Mesendoderm (in vitro differentiated cells): ENCODE data around the gene HAPLN3. TPM values are rescaled to one million over a fixed set of nuclear protein-coding genes. Genes with fewer than 3 reads are reported as not detected.
"Not testable (repeated sequence)": the region's sequence is repeated elsewhere in the genome, so short reads cannot be mapped to it uniquely, and the experiment has no call there.

ENCODE experiments used
- DNase-seq: peaks from one replicate; pipeline ENCODE4 v3.0.0; 2013
- H2AK5ac ChIP-seq: 2 replicates; pipeline ENCODE4 v1.6.1; 2013; ENCODE audit warnings: low read length, inconsistent platforms
- H2BK120ac ChIP-seq: 2 replicates; pipeline ENCODE4 v1.6.1; 2013; ENCODE audit warnings: low read depth, mild to moderate bottlenecking, low read length, moderate library complexity, mixed read lengths
- H2BK15ac ChIP-seq: replicated peaks from 2 replicates; pipeline ENCODE4 v1.6.1; 2013; ENCODE audit warnings: low read depth, mild to moderate bottlenecking, moderate library complexity
- H2BK5ac ChIP-seq: 2 replicates; pipeline ENCODE4 v1.6.1; 2013; ENCODE audit warnings: low read length, inconsistent platforms
- H3K18ac ChIP-seq: 2 replicates; pipeline ENCODE4 v1.6.1; 2013; ENCODE audit warnings: mild to moderate bottlenecking, low read length, mixed read lengths
- H3K23ac ChIP-seq: one replicate; pipeline ENCODE4 v1.6.1; 2013; ENCODE audit warnings: low read length
- H3K27ac ChIP-seq: 2 replicates; pipeline ENCODE4 v1.5.1; 2013; ENCODE audit warnings: low read depth, mild to moderate bottlenecking, inconsistent platforms, low read length, moderate library complexity
- H3K27me3 ChIP-seq: 2 replicates; pipeline ENCODE4 v1.6.1; 2013; ENCODE audit warnings: low read length, control low read depth, mild to moderate bottlenecking, inconsistent platforms; ENCODE audit not compliant: insufficient read depth, poor library complexity
- H3K36me3 ChIP-seq: 2 replicates; pipeline ENCODE4 v1.6.1; 2013; ENCODE audit warnings: low read length, inconsistent platforms; ENCODE audit not compliant: control insufficient read depth, insufficient read depth
- H3K4ac ChIP-seq: one replicate; pipeline ENCODE4 v1.6.1; 2013; ENCODE audit warnings: low read depth, mild to moderate bottlenecking, low read length, moderate library complexity
- H3K4me1 ChIP-seq: 2 replicates; pipeline ENCODE4 v1.6.1; 2013; ENCODE audit warnings: low read depth, low read length, inconsistent platforms; ENCODE audit not compliant: control insufficient read depth
- H3K4me2 ChIP-seq: 2 replicates; pipeline ENCODE4 v1.6.1; 2013; ENCODE audit warnings: low read length
- H3K4me3 ChIP-seq: 2 replicates; pipeline ENCODE4 v1.5.1; 2013; ENCODE audit warnings: mild to moderate bottlenecking, low read length
- H3K56ac ChIP-seq: one replicate; pipeline ENCODE4 v1.6.1; 2013; ENCODE audit warnings: low read length
- H3K79me1 ChIP-seq: 2 replicates; pipeline ENCODE4 v1.6.1; 2013; ENCODE audit warnings: low read length, inconsistent platforms
- H3K79me2 ChIP-seq: 2 replicates; pipeline ENCODE4 v1.6.1; 2013; ENCODE audit warnings: mild to moderate bottlenecking, low read length; ENCODE audit not compliant: control insufficient read depth, insufficient read depth
- H3K9ac ChIP-seq: 2 replicates; pipeline ENCODE4 v1.6.1; 2013; ENCODE audit warnings: low read length, inconsistent platforms
- H4K5ac ChIP-seq: one replicate; pipeline ENCODE4 v1.6.1; 2013; ENCODE audit warnings: low read length
- H4K8ac ChIP-seq: one replicate; pipeline ENCODE4 v1.6.1; 2013; ENCODE audit warnings: low read depth, mild to moderate bottlenecking, control low read depth, low read length, moderate library complexity
- WGBS: extraction: QIAGEN DNeasy Blood & Tissue Kit; methylation state at CpG from one replicate; pipeline ENCODE4 v1.1.7; 2013; ENCODE audit warnings: low lambda C conversion rate, missing lambda C conversion rate; ENCODE audit not compliant: insufficient coverage; ENCODE audit errors: extremely low coverage; 5-methylcytosine and 5-hydroxymethylcytosine counted together
- polyA plus RNA-seq, 2 experiments: library from polyadenylated mRNA; stranded (reverse); fragments of 200-250 nt; gene quantifications; one replicate each; pipeline ENCODE4 v1.2.3, GENCODE V29; 2013

HAPLN3 gene
- 4.4 TPM for polyA plus RNA-seq (2013, experiment 1 of 2)
- 4.3 TPM for polyA plus RNA-seq (2013, experiment 2 of 2)

GRCh38 chr15:88894819-88895767 lies at the start of gene HAPLN3:
Gene HAPLN3, minus strand, starts transcription at chr15:88895544. Its CDS starts 8,246 bp downstream, at chr15:88887298.
- WGBS: no CpG with 5 or more reads among the region's 70 CpGs
- H3K4me2 ChIP-seq: peak within 1 kb of the TSS; percentile 93
- H3K79me2 ChIP-seq: no peaks in the 10 kb centered on the region
- H3K36me3 ChIP-seq: no peaks in the 10 kb centered on the region
- H3K4me1 ChIP-seq: peaks cover 2% of the 10 kb centered on the region
- peak within 1 kb of the TSS; percentile 65 for H3K9ac ChIP-seq
- no peak within 1 kb of the TSS for H4K5ac ChIP-seq
- H2BK120ac ChIP-seq: no peak within 1 kb of the TSS
- H2AK5ac ChIP-seq: no peak within 1 kb of the TSS
- no peak within 1 kb of the TSS for H3K27ac ChIP-seq
- peak within 1 kb of the TSS; percentile 80 for H3K23ac ChIP-seq
- H3K56ac ChIP-seq: peak within 1 kb of the TSS; percentile 85
- peak within 1 kb of the TSS; percentile 36 for H3K4me3 ChIP-seq
- H3K4ac ChIP-seq: no peak within 1 kb of the TSS
- peak; percentile 60 for DNase-seq
- no peak within 1 kb of the TSS for H4K8ac ChIP-seq
- H2BK5ac ChIP-seq: no peak within 1 kb of the TSS
- no peaks in the 10 kb centered on the region for H3K27me3 ChIP-seq
- H3K79me1 ChIP-seq: no peaks in the 10 kb centered on the region
- H3K18ac ChIP-seq: peak within 1 kb of the TSS; percentile 6
- no peak within 1 kb of the TSS for H2BK15ac ChIP-seq

GRCh38 chr15:88940110-88940675 lies 44.8 kb upstream of the HAPLN3 start:
- H2BK5ac ChIP-seq: no peak overlapping the region
- no peak for DNase-seq
- no peak overlapping the region for H2BK120ac ChIP-seq

DNA sequence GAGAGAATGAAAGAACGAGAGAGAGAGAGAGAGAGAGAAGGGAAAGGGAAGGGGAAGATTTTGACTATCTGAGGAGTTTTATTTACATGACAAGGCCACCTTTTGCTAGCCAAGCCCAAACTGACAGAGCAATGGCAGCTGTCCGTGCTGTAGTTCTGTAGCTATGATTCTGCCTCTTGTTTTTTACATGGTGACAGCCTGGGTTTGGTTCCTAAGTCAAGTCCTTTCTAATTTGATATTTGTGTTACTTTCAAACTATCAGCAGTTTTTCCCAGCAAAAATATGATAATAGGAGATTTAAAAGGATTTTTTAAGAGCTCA lies 44.1 kb upstream of the HAPLN3 start:
- DNase-seq: no peak
- Histone ChIP-seq H2BK120ac (no peak overlapping the region), H3K9ac (no peak overlapping the region), H3K4me3 (no peak overlapping the region), H3K4me1 (no peaks in the 10 kb centered on the region), H3K79me1 (no peaks in the 10 kb centered on the region), H4K8ac (no peak overlapping the region), H3K27me3 (no peaks in the 10 kb centered on the region), H4K5ac (no peak overlapping the region), H3K4me2 (no peak overlapping the region), H2AK5ac (no peak overlapping the region), H2BK5ac (no peak overlapping the region), H3K36me3 (no peaks in the 10 kb centered on the region), H3K27ac (no peak overlapping the region), H3K18ac (no peak overlapping the region), H3K79me2 (no peaks in the 10 kb centered on the region), H3K56ac (no peak overlapping the region), H2BK15ac (no peak overlapping the region), H3K23ac (no peak overlapping the region), H3K4ac (no peak overlapping the region)
- WGBS: no CpG with 5 or more reads among the region's 2 CpGs

More at GRCh38 chr15:88940110-88940675, 44.8 kb upstream of the HAPLN3 start:
- no peak overlapping the region for H2AK5ac ChIP-seq
- no peak overlapping the region for H3K4ac ChIP-seq
- H3K27ac ChIP-seq: no peak overlapping the region
- no peak overlapping the region for H3K23ac ChIP-seq
- H3K18ac ChIP-seq: no peak overlapping the region
- H3K9ac ChIP-seq: no peak overlapping the region
- H3K56ac ChIP-seq: no peak overlapping the region
- H3K79me2 ChIP-seq: no peaks in the 10 kb centered on the region
- H3K4me1 ChIP-seq: no peaks in the 10 kb centered on the region
- no peak overlapping the region for H4K5ac ChIP-seq
- no peaks in the 10 kb centered on the region for H3K79me1 ChIP-seq
- no peak overlapping the region for H3K4me3 ChIP-seq
- no peak overlapping the region for H3K4me2 ChIP-seq
- no peak overlapping the region for H4K8ac ChIP-seq
- H2BK15ac ChIP-seq: no peak overlapping the region
- no peaks in the 10 kb centered on the region for H3K36me3 ChIP-seq
- no CpG with 5 or more reads among the region's 4 CpGs for WGBS
- H3K27me3 ChIP-seq: no peaks in the 10 kb centered on the region

DNA sequence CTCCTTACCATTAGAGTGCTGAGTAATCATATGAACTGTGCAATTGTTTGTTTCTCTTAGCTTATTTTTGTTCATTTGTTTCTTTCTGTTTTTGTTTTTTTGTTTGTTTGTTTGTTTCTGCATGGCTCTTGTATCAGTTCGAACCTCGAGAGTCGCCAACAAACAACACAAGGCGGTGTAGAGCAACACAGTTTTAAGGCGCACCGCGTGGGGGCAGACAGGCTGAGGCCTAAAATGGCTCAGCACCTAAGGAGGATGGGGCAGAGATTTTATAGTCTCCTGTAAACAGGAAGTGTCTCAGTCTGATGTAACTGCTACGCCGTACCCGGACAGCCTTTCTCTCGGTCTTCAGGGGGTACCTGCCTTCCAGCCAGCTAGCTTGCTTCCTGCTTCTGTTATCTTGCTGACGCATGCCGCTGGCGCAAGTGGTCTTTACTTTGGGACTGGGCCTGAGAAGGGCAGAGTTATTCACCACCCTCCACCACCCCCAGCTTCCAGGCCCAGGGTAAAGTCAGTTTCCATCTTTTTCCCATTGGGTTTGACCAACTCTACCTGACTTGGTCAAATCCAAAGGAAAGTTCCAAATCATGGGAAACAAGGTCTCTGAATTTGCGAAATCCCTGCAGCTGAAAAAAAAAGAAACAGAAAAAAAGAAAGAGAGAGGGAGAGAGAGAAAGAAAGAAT lies 43.6 kb upstream of the HAPLN3 start:
- Histone ChIP-seq H3K9ac (no peak overlapping the region), H4K5ac (no peak overlapping the region), H4K8ac (no peak overlapping the region), H3K36me3 (no peaks in the 10 kb centered on the region), H3K79me2 (no peaks in the 10 kb centered on the region), H3K4me3 (no peak overlapping the region), H2BK15ac (no peak overlapping the region), H3K4me1 (no peaks in the 10 kb centered on the region), H3K4me2 (no peak overlapping the region), H2AK5ac (no peak overlapping the region), H3K23ac (no peak overlapping the region), H3K56ac (peak overlapping the region; percentile 65), H3K18ac (peak overlapping the region; percentile 6), H2BK5ac (no peak overlapping the region), H2BK120ac (no peak overlapping the region), H3K4ac (no peak overlapping the region), H3K27me3 (no peaks in the 10 kb centered on the region), H3K79me1 (no peaks in the 10 kb centered on the region), H3K27ac (no peak overlapping the region)
- peak; percentile 28 for DNase-seq
- WGBS: no CpG with 5 or more reads among the region's 15 CpGs

- H4K5ac ChIP-seq, H3K79me1 ChIP-seq, H3K23ac ChIP-seq, H3K4me2 ChIP-seq, H2AK5ac ChIP-seq, H3K18ac ChIP-seq, H3K79me2 ChIP-seq, H2BK5ac ChIP-seq, H3K4me3 ChIP-seq, H4K8ac ChIP-seq, H3K56ac ChIP-seq, H2BK120ac ChIP-seq, H3K9ac ChIP-seq, H2BK15ac ChIP-seq, H3K36me3 ChIP-seq, H3K27me3 ChIP-seq, H3K4ac ChIP-seq, H3K27ac ChIP-seq, H3K4me1 ChIP-seq, DNase-seq: not testable (repeated sequence)
- no CpG with 5 or more reads among the region's 4 CpGs for WGBS
Observed at GRCh38 chr15:88934449-88934848, 39.1 kb upstream of the HAPLN3 start.
